GM12891 (cell line): ENCODE results near the gene ADAMTS4.

Experiments used
- POLR2A ChIP-seq: IDR thresholded peaks from 2 replicates; pipeline ENCODE4 v1.6.1; 2011; ENCODE audit warnings: low read depth, low read length, control low read depth
- POLR2AphosphoS5 ChIP-seq: IDR thresholded peaks from 2 replicates; pipeline ENCODE4 v1.6.1; 2011; ENCODE audit warnings: low read depth, low read length, control low read depth
- SPI1 ChIP-seq: IDR thresholded peaks from 2 replicates; pipeline ENCODE4 v1.6.1; 2011; ENCODE audit warnings: low read depth, low read length, control low read depth

DNA sequence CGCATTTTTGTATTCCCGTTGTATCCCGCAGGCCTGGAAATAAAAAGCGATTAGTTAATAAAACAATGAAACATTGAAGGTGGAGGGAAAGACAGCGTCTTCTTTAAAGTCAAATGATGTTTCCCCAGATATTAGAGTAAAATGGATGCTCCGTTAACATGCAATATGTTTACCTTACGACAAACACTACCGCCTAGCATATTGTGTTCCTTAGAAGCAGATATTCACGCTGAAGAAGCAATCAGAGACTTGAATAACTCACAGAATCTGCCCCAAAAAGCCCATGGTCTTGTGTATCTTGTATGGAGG, 21.0 kb downstream of the ADAMTS4 start:
- TF ChIP-seq POLR2AphosphoS5 (no peak), POLR2A (no peak), SPI1 (no peak)
